ENCODE results near the gene DPP6. TPM values are rescaled to one million over a fixed set of nuclear protein-coding genes. Genes with fewer than 3 reads are reported as not detected.

Gene DPP6
- total and polyA plus RNA-seq, 2 experiments from 2014 or later: not detected

DNA sequence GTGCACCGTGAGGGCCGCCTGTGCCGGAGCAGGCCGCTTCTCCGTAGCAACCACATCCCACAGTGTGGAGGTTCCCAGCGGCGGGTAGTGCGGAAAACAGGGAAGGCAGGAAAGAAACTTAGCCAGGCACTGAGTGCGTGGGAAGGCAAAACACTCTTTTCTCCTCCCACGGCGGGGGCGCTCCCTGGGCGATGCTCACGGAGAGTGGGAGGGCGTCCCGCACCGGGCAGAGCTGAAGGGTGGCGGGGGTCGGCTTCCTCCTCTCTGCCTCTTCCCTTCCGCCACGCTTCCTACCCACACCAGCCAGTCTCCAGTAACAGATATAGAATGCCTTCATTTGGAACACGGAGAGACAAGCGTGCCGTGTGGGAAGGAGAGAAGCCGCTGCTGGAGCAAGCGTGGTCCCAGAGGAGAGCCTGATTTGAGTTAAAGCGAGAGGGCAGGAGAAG, 698.2 kb downstream of the DPP6 start:
- Mint-ChIP-seq H3K27ac (no peak overlapping the region), H3K27me3 (ENCODE audit: insufficient read depth, low read depth, poor library complexity) (peaks cover 7% of the 10 kb centered on the region), H3K9me3 (no peaks in the 10 kb centered on the region; the same call in 2 of the 3 replicates), H3K4me1 (peaks cover 4% of the 10 kb centered on the region; the same call in 2 of the 3 replicates), H3K4me3 (no peak overlapping the region), H3K36me3 (ENCODE audit: low read depth) (no peaks in the 10 kb centered on the region)
- no peaks in the 10 kb centered on the region for H3F3A ChIP-seq (replicated peaks; ENCODE audit: low read depth)
- TF ChIP-seq CTCF (conservative IDR thresholded peaks at IDR 0.05; ENCODE audit: low read depth in 2 of 2) (no peak), ZNF114 (CRISPR knock-in tag; IDR thresholded peaks at IDR 0.05) (no peak), REST (IDR thresholded peaks at IDR 0.05; ENCODE audit: unreplicated experiment) (no peak), STAT1 (IDR thresholded peaks at IDR 0.05; ENCODE audit: unreplicated experiment) (no peak), POLR2AphosphoS5 (IDR thresholded peaks at IDR 0.05; ENCODE audit: low read depth) (no peak), NANOG (IDR thresholded peaks at IDR 0.05; ENCODE audit: borderline replicate concordance) (no peak), ZNF462 (CRISPR knock-in tag; IDR thresholded peaks at IDR 0.05) (no peak)
- H3K9me2 ChIP-seq (ENCODE audit: insufficient read depth): no peaks in the 10 kb centered on the region
- H3K27me3 ChIP-seq (ENCODE audit: insufficient read depth): no peaks in the 10 kb centered on the region
- no peak overlapping the region for H2AFZ ChIP-seq
- H3K4me2 ChIP-seq: no peak overlapping the region
- ATAC-seq: no peak
- H3K4me3 ChIP-seq: no peak overlapping the region
- DNase-seq (ENCODE audit: low spot score): no peak
- no peaks in the 10 kb centered on the region for H3K4me1 ChIP-seq (ENCODE audit: insufficient read depth)
- H3K27ac ChIP-seq (ENCODE audit: low read depth): no peak overlapping the region
- H3K36me3 ChIP-seq (ENCODE audit: insufficient read depth): no peaks in the 10 kb centered on the region
- H3K79me2 ChIP-seq (replicated peaks; ENCODE audit: insufficient read depth): no peaks in the 10 kb centered on the region
- H4K20me1 ChIP-seq (replicated peaks; ENCODE audit: insufficient read depth): no peaks in the 10 kb centered on the region
